ENCODE measurements around the gene DTWD1.
"Not testable (repeated sequence)": the region's sequence is repeated elsewhere in the genome, so short reads cannot be mapped to it uniquely, and the experiment has no call there.

Gene DTWD1

GRCh38 chr15:49646891-49647290 is 26.0 kb downstream of the DTWD1 start:
- no peak for DNase-seq (ENCODE audit: low read depth in 2 of 2)

DNA sequence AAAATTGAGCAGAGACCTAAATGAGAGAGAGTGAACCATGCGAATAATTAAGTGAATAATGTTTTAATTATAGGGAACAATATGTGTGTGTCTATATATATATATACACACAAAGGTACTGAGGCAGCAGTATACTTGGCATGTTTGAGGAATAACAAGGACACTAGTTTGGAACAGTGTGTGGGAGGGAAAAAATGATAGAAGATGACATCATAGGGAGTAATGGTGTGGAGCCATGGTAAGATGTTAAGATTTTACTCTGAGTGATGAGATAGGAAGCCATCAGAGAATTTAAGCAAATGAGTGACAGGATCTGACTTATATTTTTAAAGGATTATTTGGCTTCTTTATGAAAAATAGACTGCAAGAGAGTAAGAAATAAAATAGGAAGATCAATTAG is 29.1 kb downstream of the DTWD1 start:
- DNase-seq (ENCODE audit: low read depth in 2 of 2) = no peak

- DNase-seq (ENCODE audit: low read depth in 2 of 2) = no peak
These were observed 29.8 kb downstream of the DTWD1 start for GRCh38 chr15:49650676-49651075.

GRCh38 chr15:49652922-49653321 is 32.1 kb downstream of the DTWD1 start:
- DNase-seq (ENCODE audit: low read depth in 2 of 2) = no peak

DNA sequence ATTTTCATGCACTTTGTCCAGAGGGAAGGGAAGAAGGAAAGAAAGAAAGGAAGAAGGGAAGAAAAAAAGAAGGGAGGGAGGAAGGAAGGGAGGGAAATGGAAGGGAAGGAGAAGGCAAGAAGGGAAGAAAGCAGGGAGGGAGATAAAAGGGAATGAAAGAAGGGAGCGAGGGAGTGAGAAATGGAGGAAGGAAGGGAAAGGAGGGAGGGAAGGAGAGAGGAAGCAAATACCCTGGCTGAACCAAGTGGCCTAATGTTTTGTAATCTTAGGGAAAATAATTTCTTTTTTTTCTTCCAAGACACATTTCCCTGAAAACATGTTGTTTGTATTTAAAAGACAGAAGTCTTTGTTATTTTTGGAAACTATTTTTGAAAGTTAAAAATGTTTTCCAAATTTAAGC is 35.9 kb downstream of the DTWD1 start:
- DNase-seq (ENCODE audit: low read depth in 2 of 2) = no peak

GRCh38 chr15:49664716-49665115 is 43.9 kb downstream of the DTWD1 start:
- DNase-seq (ENCODE audit: low read depth in 2 of 2) = no peak

DNA sequence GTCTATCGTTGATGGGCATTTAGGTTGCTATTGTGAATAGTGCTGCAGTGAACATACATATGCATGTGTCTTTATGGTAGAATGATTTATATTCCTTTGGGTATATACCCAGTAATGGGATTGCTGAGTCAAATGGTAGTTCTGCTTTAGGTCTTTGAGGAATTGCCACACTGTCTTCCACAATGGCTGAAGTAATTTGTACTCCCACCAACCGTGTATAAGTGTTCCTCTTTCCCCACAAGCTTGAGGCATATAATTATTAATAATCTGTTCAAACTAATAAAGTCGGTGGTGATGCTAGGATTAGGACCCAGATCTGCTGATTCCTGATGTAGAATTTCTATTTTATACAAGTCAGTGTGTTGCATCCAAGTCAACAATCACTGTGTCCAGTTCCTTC is 45.6 kb downstream of the DTWD1 start:
- DNase-seq (ENCODE audit: low read depth in 2 of 2) = not testable (repeated sequence)

- no peak for DNase-seq (ENCODE audit: low read depth in 2 of 2)
These were observed 48.4 kb downstream of the DTWD1 start for GRCh38 chr15:49669288-49669687.

DNA sequence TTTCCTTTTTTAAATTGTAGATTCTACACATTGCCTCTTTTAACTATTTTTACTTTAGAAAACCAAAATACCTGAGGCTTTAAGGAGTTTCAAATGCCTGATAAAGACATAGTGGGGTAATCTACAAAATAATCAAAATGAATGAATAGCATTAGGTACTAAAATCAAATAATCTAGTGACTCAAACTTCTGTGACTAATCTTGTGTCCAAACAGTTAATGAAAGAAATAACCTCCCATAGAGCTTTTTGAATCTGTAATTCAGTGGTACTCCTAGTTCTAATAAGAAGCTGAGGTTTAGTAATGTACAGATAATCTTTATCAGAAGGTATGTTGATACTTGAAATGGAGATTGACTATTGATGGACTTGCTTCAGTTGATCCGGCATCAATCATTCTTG is 53.0 kb downstream of the DTWD1 start:
- DNase-seq (ENCODE audit: low read depth in 2 of 2) = no peak

DNA sequence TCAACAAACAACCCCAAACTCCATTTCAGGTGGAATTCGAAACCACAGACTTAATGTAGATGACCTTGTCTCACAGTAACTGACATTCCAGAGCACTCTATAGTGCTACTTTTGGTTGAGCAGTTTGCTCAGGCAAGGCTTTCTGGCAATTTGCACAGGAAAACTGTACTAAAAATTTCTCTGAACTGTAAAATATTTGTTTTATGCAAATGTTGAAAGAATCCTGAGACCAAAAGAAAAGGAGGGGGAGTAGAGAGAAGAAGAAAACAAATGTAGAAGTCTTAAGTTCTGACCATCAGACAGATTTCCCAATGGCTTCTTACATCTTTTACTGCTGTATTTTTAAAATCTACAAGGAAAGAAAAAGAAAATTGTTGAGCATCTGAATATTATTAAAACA is 53.5 kb downstream of the DTWD1 start:
- no peak for DNase-seq (ENCODE audit: low read depth in 2 of 2)

DNA sequence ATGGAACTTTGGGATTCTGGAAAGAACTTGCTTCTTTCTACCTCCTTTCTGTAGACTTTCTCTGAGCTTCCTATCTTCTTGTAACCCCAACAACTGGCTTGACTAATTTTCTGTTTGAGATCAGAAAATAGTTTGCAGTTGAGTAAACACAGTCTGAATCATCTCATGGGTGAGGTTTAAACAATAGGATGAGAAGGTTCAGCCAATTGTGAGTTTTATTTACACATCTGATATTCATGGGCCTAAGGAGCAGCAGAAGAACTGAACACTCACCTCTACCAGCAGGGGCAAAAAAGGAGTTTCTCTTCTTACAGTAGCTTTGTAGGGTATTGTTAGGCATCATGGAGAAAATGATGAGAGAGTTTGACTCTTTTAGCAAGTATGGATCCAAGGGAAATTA is 54.2 kb downstream of the DTWD1 start:
- DNase-seq (ENCODE audit: low read depth in 2 of 2) = no peak

- no peak for DNase-seq (ENCODE audit: low read depth in 2 of 2)
These were observed 57.8 kb downstream of the DTWD1 start for GRCh38 chr15:49678655-49679054.

GRCh38 chr15:49686599-49686998 is 65.8 kb downstream of the DTWD1 start:
- no peak for DNase-seq (ENCODE audit: low read depth in 2 of 2)

GRCh38 chr15:49688135-49688790 is 67.4 kb downstream of the DTWD1 start:
- DNase-seq (ENCODE audit: low read depth in 2 of 2) = no peak

- no peak for DNase-seq (ENCODE audit: low read depth in 2 of 2)
These were observed 71.8 kb downstream of the DTWD1 start for GRCh38 chr15:49692514-49693090.

GRCh38 chr15:49693498-49693897 is 72.7 kb downstream of the DTWD1 start:
- DNase-seq (ENCODE audit: low read depth in 2 of 2) = no peak

- DNase-seq (ENCODE audit: low read depth in 2 of 2) = no peak
These were observed 75.6 kb downstream of the DTWD1 start for GRCh38 chr15:49696433-49696832.

GRCh38 chr15:49697121-49697520 is 76.3 kb downstream of the DTWD1 start:
- no peak for DNase-seq (ENCODE audit: low read depth in 2 of 2)

DNA sequence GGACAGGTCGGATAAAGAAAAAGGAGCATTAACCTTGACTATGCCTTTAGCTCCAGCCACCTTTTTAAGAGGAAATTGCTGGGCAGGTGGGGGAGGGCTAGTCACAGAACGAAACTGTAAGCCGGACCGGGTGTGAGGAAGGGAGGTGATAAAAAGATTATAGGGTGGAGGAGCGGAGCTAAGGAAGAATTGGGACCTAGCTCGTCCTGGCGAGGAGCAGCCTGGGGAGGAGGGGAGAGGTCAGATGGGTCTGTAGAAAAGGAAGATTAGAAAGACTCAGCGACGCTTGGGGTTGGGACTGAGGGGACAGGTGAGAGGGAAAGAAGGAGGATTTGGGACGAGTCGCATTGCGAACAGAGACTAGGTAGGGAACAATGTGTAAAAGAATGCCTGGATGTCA is 82.1 kb downstream of the DTWD1 start:
- DNase-seq (ENCODE audit: low read depth in 2 of 2) = not testable (repeated sequence)

Data from stimulated activated CD8-positive, alpha-beta memory T cell treated with anti-CD3 and anti-CD28 coated beads, Interleukin-15, amount 100 ng/mL, for 48 hours (primary cell).